GM18519 (cell line): ENCODE data around the gene RETREG2.

ENCODE experiments used
- ATAC-seq: cut with Tn5 transposase; IDR thresholded peaks from one replicate; pipeline ENCODE4 v1.9.1; 2021; ENCODE audit warnings: mild to moderate bottlenecking, moderate library complexity; ENCODE audit not compliant: unreplicated experiment, low FRiP score

Gene RETREG2

GRCh38 chr2:219168526-219168925 lies 9.5 kb upstream of the RETREG2 start:
- ATAC-seq: no peak

GRCh38 chr2:219168932-219169331 lies 9.1 kb upstream of the RETREG2 start:
- ATAC-seq: no peak

GRCh38 chr2:219169930-219170654 lies 8.0 kb upstream of the RETREG2 start, which contains the start of gene SLC23A3:
SLC23A3 (minus strand) TSS chr2:219170029; CDS start chr2:219169984, 45 bp downstream.
- ATAC-seq: no peak

- no peak for ATAC-seq
Observed at GRCh38 chr2:219171231-219171651, 6.8 kb upstream of the RETREG2 start.

GRCh38 chr2:219172231-219173154 lies 5.6 kb upstream of the RETREG2 start:
- ATAC-seq: no peak

- no peak for ATAC-seq
Observed at GRCh38 chr2:219173176-219173575, 4.9 kb upstream of the RETREG2 start.

GRCh38 chr2:219174146-219174545 lies 3.9 kb upstream of the RETREG2 start:
- ATAC-seq: no peak

GRCh38 chr2:219174801-219175200 lies 3.3 kb upstream of the RETREG2 start:
- no peak for ATAC-seq

- no peak for ATAC-seq
Observed at GRCh38 chr2:219175486-219175885, 2.6 kb upstream of the RETREG2 start.

- ATAC-seq: no peak
Observed at GRCh38 chr2:219175928-219176817, 1.9 kb upstream of the RETREG2 start.

GRCh38 chr2:219176818-219177551 lies 1.1 kb upstream of the RETREG2 start, which contains the start of gene CNPPD1:
CNPPD1 (minus strand) TSS chr2:219176925; CDS start chr2:219176828, 97 bp downstream.
- peak; percentile 51 for ATAC-seq

GRCh38 chr2:219178377-219179175 lies 501 bp downstream of the RETREG2 start:
- ATAC-seq: no peak

- ATAC-seq: no peak
Observed at GRCh38 chr2:219179601-219180465, 1.8 kb downstream of the RETREG2 start.

- no peak for ATAC-seq
Observed at GRCh38 chr2:219180961-219181360, 2.9 kb downstream of the RETREG2 start.

GRCh38 chr2:219181531-219181930 lies 3.5 kb downstream of the RETREG2 start:
- ATAC-seq: no peak

GRCh38 chr2:219182331-219183150 lies 4.5 kb downstream of the RETREG2 start:
- no peak for ATAC-seq

- ATAC-seq: no peak
Observed at GRCh38 chr2:219183151-219183772, 5.2 kb downstream of the RETREG2 start.
